Smooth muscle cell (in vitro differentiated cells): ENCODE data around the gene CENATAC. TPM values are rescaled to one million over a fixed set of nuclear protein-coding genes. Genes with fewer than 3 reads are reported as not detected.
A peak's percentile ranks its signal among the peaks of the same experiment; 100 is the strongest.
"Not testable (repeated sequence)": the region's sequence is repeated elsewhere in the genome, so short reads cannot be mapped to it uniquely, and the experiment has no call there.

Experiments used
- DNase-seq: peaks from one replicate; lab custom pipeline; 2025; ENCODE audit not compliant: unreplicated experiment; lab: John Stamatoyannopoulos, UW
- H2AFZ ChIP-seq: fragments of 200-600 bp; sonication (generic); 2 replicates; pipeline ENCODE4 v1.6.0; 2016; ENCODE audit warnings: antibody characterized with exemption, low read depth, mild to moderate bottlenecking
- H3F3A ChIP-seq: fragments of 200-600 bp; sonication (generic); 2 replicates; pipeline ENCODE4 v1.6.0; 2017; ENCODE audit warnings: antibody characterized with exemption, low read depth
- H3K27ac ChIP-seq: fragments of 200-600 bp; sonication (generic); 2 replicates; pipeline ENCODE4 v1.5.1; 2016; ENCODE audit warnings: low read depth, mild to moderate bottlenecking
- H3K27me3 ChIP-seq: fragments of 200-600 bp; sonication (generic); 2 replicates; pipeline ENCODE4 v1.6.1; 2016; ENCODE audit warnings: low read depth, mild to moderate bottlenecking
- H3K36me3 ChIP-seq: fragments of 200-600 bp; sonication (generic); 2 replicates; pipeline ENCODE4 v1.5.1; 2016; ENCODE audit warnings: low read depth
- H3K4me1 ChIP-seq: fragments of 200-600 bp; sonication (generic); 2 replicates; pipeline ENCODE4 v1.5.1; 2016; ENCODE audit warnings: low read depth
- H3K4me2 ChIP-seq: fragments of 200-600 bp; sonication (generic); 2 replicates; pipeline ENCODE4 v1.6.0; 2016; ENCODE audit warnings: mild to moderate bottlenecking
- H3K4me3 ChIP-seq: fragments of 200-600 bp; sonication (generic); 2 replicates; pipeline ENCODE4 v1.5.1; 2016; ENCODE audit warnings: mild to moderate bottlenecking
- H3K79me2 ChIP-seq: fragments of 200-600 bp; sonication (generic); 2 replicates; pipeline ENCODE4 v1.6.0; 2016; ENCODE audit warnings: low read depth, mild to moderate bottlenecking
- H3K9ac ChIP-seq: fragments of 200-600 bp; sonication (generic); 2 replicates; pipeline ENCODE4 v1.6.0; 2016; ENCODE audit warnings: low read depth
- H3K9me3 ChIP-seq: fragments of 200-600 bp; sonication (generic); replicated peaks from 2 replicates; pipeline ENCODE4 v1.5.1; 2016; ENCODE audit warnings: low read depth
- H4K20me1 ChIP-seq: fragments of 200-600 bp; sonication (generic); 2 replicates; pipeline ENCODE4 v1.6.0; 2016; ENCODE audit warnings: low read depth
- CTCF ChIP-seq: fragments of 200-600 bp; sonication (generic); IDR thresholded peaks from 2 replicates; pipeline ENCODE4 v1.5.1; 2017; ENCODE audit warnings: borderline replicate concordance, mild to moderate bottlenecking, antibody characterized with exemption; ENCODE audit not compliant: insufficient read depth, poor library complexity, severe bottlenecking
- WGBS: methylation state at CpG from one replicate; pipeline ENCODE4 v1.1.7; 2016; ENCODE audit warnings: low lambda C conversion rate; 5-methylcytosine and 5-hydroxymethylcytosine counted together
- polyA plus RNA-seq: library from polyadenylated mRNA; unstranded; fragments of >200 nt; fragmentation: Nextera tagmentation; extraction: Ambion mirVana; gene quantifications from 2 replicates; pipeline ENCODE4 v1.2.1, GENCODE V29; 2016
- total RNA-seq: library from RNA; depleted of rRNA; stranded (reverse); fragments of >200 nt; gene quantifications from 2 replicates; pipeline ENCODE4 v1.2.3, GENCODE V29; 2014

The CENATAC gene
- total and polyA plus RNA-seq, 2 experiments from 2014 or later = 5.3 to 17.8 TPM

GRCh38 chr11:119029340-119030028, 31.5 kb downstream of the CENATAC start:
- Histone ChIP-seq H3K4me3 (peak overlapping the region; percentile 65), H3K79me2 (no peaks in the 10 kb centered on the region), H3K27ac (peak overlapping the region; percentile 45), H3K27me3 (no peaks in the 10 kb centered on the region), H3K4me1 (peaks cover 17% of the 10 kb centered on the region), H3K36me3 (no peaks in the 10 kb centered on the region), H3F3A (peaks cover 15% of the 10 kb centered on the region), H3K9ac (no peak overlapping the region), H3K9me3 (no peaks in the 10 kb centered on the region), H3K4me2 (peak overlapping the region; percentile 91), H4K20me1 (no peaks in the 10 kb centered on the region), H2AFZ (peak overlapping the region; percentile 44)
- 23% methylated on average over 10 of the region's 10 CpGs for WGBS
- DNase-seq = peak; percentile 17
- TF ChIP-seq CTCF = no peak

GRCh38 chr11:119030029-119030328, 32.0 kb downstream of the CENATAC start:
- Histone ChIP-seq H3K27ac (peak overlapping the region; percentile 45), H3K4me1 (peaks cover 17% of the 10 kb centered on the region), H3K27me3 (no peaks in the 10 kb centered on the region), H4K20me1 (no peaks in the 10 kb centered on the region), H3K9ac (peak overlapping the region; percentile 13), H3K79me2 (no peaks in the 10 kb centered on the region), H3K4me2 (peak overlapping the region; percentile 91), H3F3A (peaks cover 14% of the 10 kb centered on the region), H3K36me3 (no peaks in the 10 kb centered on the region), H3K4me3 (peak overlapping the region; percentile 65), H3K9me3 (no peaks in the 10 kb centered on the region), H2AFZ (peak overlapping the region; percentile 82)
- 2% methylated on average over 13 of the region's 13 CpGs for WGBS
- DNase-seq = no peak
- no peak for TF ChIP-seq CTCF

- peak; percentile 87 for DNase-seq
- peak within 1 kb of the TSS; percentile 65 for H3K4me3 ChIP-seq
- no peaks in the 10 kb centered on the region for H4K20me1 ChIP-seq
- H3F3A ChIP-seq = peaks cover 9% of the 10 kb centered on the region
- H3K27me3 ChIP-seq = no peaks in the 10 kb centered on the region
- peak within 1 kb of the TSS; percentile 82 for H2AFZ ChIP-seq
- H3K27ac ChIP-seq = peak within 1 kb of the TSS; percentile 45
- H3K36me3 ChIP-seq = no peaks in the 10 kb centered on the region
- H3K9me3 ChIP-seq = no peaks in the 10 kb centered on the region
- H3K4me1 ChIP-seq = peaks cover 17% of the 10 kb centered on the region
- H3K4me2 ChIP-seq = peak within 1 kb of the TSS; percentile 91
- H3K9ac ChIP-seq = peak within 1 kb of the TSS; percentile 13
- no peaks in the 10 kb centered on the region for H3K79me2 ChIP-seq
- WGBS = 1% methylated on average over 48 of the region's 67 CpGs
- TF ChIP-seq CTCF = peak; percentile 70
Observed at GRCh38 chr11:119030329-119031047, 32.5 kb downstream of the CENATAC start, which contains the start of gene SLC37A4. SLC37A4 (minus strand) TSS chr11:119030877.

GRCh38 chr11:119031912-119032280, 34.0 kb downstream of the CENATAC start:
- Histone ChIP-seq H3K36me3 (no peaks in the 10 kb centered on the region), H3K27me3 (no peaks in the 10 kb centered on the region), H3K4me1 (peaks cover 17% of the 10 kb centered on the region), H3K27ac (no peak overlapping the region), H3K4me3 (no peak overlapping the region), H3K9me3 (no peaks in the 10 kb centered on the region), H2AFZ (peak overlapping the region; percentile 51), H4K20me1 (no peaks in the 10 kb centered on the region), H3F3A (peaks cover 6% of the 10 kb centered on the region), H3K4me2 (no peak overlapping the region), H3K9ac (no peak overlapping the region), H3K79me2 (no peaks in the 10 kb centered on the region)
- no peak for DNase-seq
- TF ChIP-seq CTCF = no peak
- 86% methylated on average over 9 of the region's 9 CpGs for WGBS

DNA sequence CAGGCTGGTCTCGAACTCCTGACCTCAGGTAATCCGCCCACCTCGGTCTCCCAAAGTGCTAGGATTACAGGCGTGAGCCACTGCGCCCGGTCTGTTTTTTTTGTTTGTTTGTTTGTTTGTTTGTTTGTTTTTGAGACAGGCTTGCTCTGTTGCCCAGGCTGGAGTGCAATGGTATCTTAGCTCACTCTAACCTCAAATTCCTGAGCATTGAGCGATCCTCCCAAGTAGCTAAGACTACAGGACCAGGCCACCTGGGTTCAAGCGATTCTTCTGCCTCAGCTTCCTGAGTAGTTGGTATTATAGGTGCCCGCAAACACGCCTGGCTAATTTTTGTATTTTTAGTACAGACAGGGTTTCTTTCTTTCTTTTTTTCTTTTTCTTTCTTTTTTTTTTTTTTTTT, 35.5 kb downstream of the CENATAC start:
- not testable (repeated sequence) for H3K27me3 ChIP-seq, H3K9ac ChIP-seq, DNase-seq, H3K36me3 ChIP-seq, H3K9me3 ChIP-seq, H3K4me2 ChIP-seq, H3K27ac ChIP-seq, H3F3A ChIP-seq, H4K20me1 ChIP-seq, H2AFZ ChIP-seq, H3K79me2 ChIP-seq, H3K4me3 ChIP-seq
- 91% methylated on average over 10 of the region's 10 CpGs for WGBS
- H3K4me1 ChIP-seq = peaks cover 16% of the 10 kb centered on the region
